Heart left ventricle (tissue), 16 donors: ENCODE results near the gene A2ML1. TPM values are rescaled to one million over a fixed set of nuclear protein-coding genes. Genes with fewer than 3 reads are reported as not detected.

Experiments
- ATAC-seq, 4 donors: fragments of 200-7000 bp; cut with Tn5 transposase; one replicate each; pipeline ENCODE4 v1.9.1; 2020 to 2022; ENCODE audit warnings: moderate library complexity in 4 of 4, mild to moderate bottlenecking in 3 of 4, moderate number of reproducible peaks in 1 of 4
- DNase-seq, 5 donors: peaks; one replicate each; pipeline ENCODE4 v3.0.0-alpha.2; 2020
- H3K27ac ChIP-seq, 12 donors: fragments of 200-600 bp; sonication (generic) in 4 of 12; one replicate each; pipeline versions ENCODE4 v1.5.0 to v1.8.0; 2016 to 2022; ENCODE audit warnings: mild to moderate bottlenecking in 2 of 12
- H3K27me3 ChIP-seq, 9 donors: fragments of 200-600 bp; sonication (generic) in 2 of 9; one replicate each; pipeline versions ENCODE4 v1.5.1 to v1.8.0; 2016 to 2022; ENCODE audit warnings: mild to moderate bottlenecking in 3 of 9
- H3K36me3 ChIP-seq, 9 donors: fragments of 200-600 bp; sonication (generic) in 2 of 9; one replicate each; pipeline versions ENCODE4 v1.5.0 to v1.8.0; 2018 to 2022; ENCODE audit warnings: mild to moderate bottlenecking in 2 of 9
- H3K4me1 ChIP-seq, 12 donors: fragments of 200-600 bp; sonication (generic) in 4 of 12; one replicate each; pipeline versions ENCODE4 v1.5.0 to v1.8.0; 2016 to 2022; ENCODE audit warnings: mild to moderate bottlenecking in 3 of 12
- H3K4me3 ChIP-seq, 12 donors: fragments of 200-600 bp; sonication (generic) in 4 of 12; one replicate each; pipeline versions ENCODE4 v1.5.0 to v1.8.0; 2017 to 2022; ENCODE audit warnings: mild to moderate bottlenecking in 9 of 12, moderate library complexity in 4 of 12
- H3K9me3 ChIP-seq, 12 donors: fragments of 200-600 bp; sonication (generic) in 4 of 12; one replicate each; pipeline versions ENCODE4 v1.5.0 to v1.8.0; 2016 to 2022; ENCODE audit warnings: mild to moderate bottlenecking in 1 of 12
- POLR2A ChIP-seq, 2 donors: fragments of 450-650 bp; IDR thresholded peaks; one replicate each; pipeline ENCODE4 v1.6.1; 2017; ENCODE audit warnings: antibody characterized with exemption in 2 of 2, mild to moderate bottlenecking in 2 of 2, moderate library complexity in 2 of 2
- WGBS, 4 donors: extraction: QIAGEN DNeasy Blood & Tissue Kit in 2 of 4; methylation state at CpG; one replicate each; pipeline versions ENCODE4 v1.1.5 to v1.1.7; 2013 to 2018; 5-methylcytosine and 5-hydroxymethylcytosine counted together
- intact Hi-C, 10 donors: fragments of 100-400 bp; cut with DNase I; formaldehyde crosslinking; loops; one replicate each; pipeline versions ENCODE4 v1.11.1 to v1.14.2; 2022
- polyA plus RNA-seq, 2 donors: library from polyadenylated mRNA; stranded (reverse); fragments of 200-250 nt; gene quantifications; one replicate each; pipeline ENCODE4 v1.2.3, GENCODE V29; 2013
- total RNA-seq, 9 donors: library from RNA; depleted of rRNA in 2 of 9; stranded (reverse); fragments of >200 nt in 2 of 9; fragmentation: NEBNext Ultra II Directional in 3 of 9; extraction: Animal tissue kit (Norgen Biotek cat#: 25700) in 3 of 9; gene quantifications; one replicate each; pipeline versions ENCODE4 v1.1.0 to v1.2.4, GENCODE V29; 2016 to 2023
- TF ChIP-seq, protein P1 (sequence below), 12 donors: fragments of 200-600 bp; sonication (generic) in 4 of 12; IDR thresholded peaks; one replicate each; pipeline versions ENCODE4 v1.5.0 to v1.8.0; 2018 to 2022; ENCODE audit warnings: antibody characterized with exemption in 12 of 12, mild to moderate bottlenecking in 5 of 12
- donor health status: ischemic (EF 13 %, LVEDD 7.1; RV severe dilation, severe dysfunction).
- donor health status: healthy with polysubstance abuse.
- donor health status: DM: no; HTN: yes; CAD: no.
- donor health status: DM: no; HTN: no; CAD: no.
- donor health status: ischemic (EF 25% LVEDD 6.9; RV normal size, moderate dysfunction).
- donor health status: ischemic (EF 25% LVEDD 5.7; RV mildly dilated, moderate dysfunction).
- donor health status: healthy.
- donor health status: DM: yes; HTN: yes; CAD: no.
- donor health status: ischemic (EF 35%, LVEDD 5.7; RV mildly dilated, moderate dysfunction).
- donor health status: nonischemic (EF 11% LVEDD 7.7; RV severe dilation, severe dysfunction).
- donor health status: DM: yes; HTN: yes; CAD: no.
- donor health status: PGD.
- donor health status: ischemic (EF 29% LVEDD 5.4; RV normal size, mild dysfunction).
- donor health status: nonischemic (EF 23%, LVEDD 6.1; RV moderate dilation, normal function).

Gene A2ML1
- total and polyA plus RNA-seq, 11 donors = 0.07 to 0.25 (median 0.08) TPM; not detected in 8

DNA sequence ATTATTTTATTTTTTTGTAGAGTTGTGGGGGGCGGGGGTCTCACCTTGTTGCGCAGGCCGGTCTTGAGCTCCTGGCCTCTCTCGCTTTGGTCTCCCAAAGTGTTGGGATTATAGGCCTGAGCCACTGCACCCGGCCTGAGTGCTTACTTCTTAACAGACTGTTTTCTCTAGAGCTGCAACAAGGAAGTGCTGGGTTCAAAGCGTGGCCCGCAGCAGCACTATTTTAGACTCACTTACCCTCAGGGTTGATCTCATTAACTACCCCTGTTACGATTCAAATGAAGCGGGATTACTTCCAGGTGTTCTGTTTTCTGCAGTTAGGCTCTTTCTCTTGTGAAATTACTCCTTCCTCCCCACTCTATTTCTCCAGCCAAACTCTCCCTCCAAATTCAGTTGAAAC lies 8.7 kb downstream of the A2ML1 start:
- H3K27ac ChIP-seq = no peak overlapping the region
- DNase-seq (no peak), ATAC-seq (no peak)
- H3K4me3 ChIP-seq = no peak overlapping the region
- H3K9me3 ChIP-seq = peaks cover 0 to 6% (median 0%) of the 10 kb centered on the region in 12 donors
- peaks cover 0 to 4% (median 0%) of the 10 kb centered on the region in 9 donors for H3K27me3 ChIP-seq
- no peaks in the 10 kb centered on the region for H3K4me1 ChIP-seq
- TF ChIP-seq, protein P1, sequence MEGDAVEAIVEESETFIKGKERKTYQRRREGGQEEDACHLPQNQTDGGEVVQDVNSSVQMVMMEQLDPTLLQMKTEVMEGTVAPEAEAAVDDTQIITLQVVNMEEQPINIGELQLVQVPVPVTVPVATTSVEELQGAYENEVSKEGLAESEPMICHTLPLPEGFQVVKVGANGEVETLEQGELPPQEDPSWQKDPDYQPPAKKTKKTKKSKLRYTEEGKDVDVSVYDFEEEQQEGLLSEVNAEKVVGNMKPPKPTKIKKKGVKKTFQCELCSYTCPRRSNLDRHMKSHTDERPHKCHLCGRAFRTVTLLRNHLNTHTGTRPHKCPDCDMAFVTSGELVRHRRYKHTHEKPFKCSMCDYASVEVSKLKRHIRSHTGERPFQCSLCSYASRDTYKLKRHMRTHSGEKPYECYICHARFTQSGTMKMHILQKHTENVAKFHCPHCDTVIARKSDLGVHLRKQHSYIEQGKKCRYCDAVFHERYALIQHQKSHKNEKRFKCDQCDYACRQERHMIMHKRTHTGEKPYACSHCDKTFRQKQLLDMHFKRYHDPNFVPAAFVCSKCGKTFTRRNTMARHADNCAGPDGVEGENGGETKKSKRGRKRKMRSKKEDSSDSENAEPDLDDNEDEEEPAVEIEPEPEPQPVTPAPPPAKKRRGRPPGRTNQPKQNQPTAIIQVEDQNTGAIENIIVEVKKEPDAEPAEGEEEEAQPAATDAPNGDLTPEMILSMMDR (IDR thresholded peaks at IDR 0.05) = no peak
- TF ChIP-seq POLR2A (IDR thresholded peaks at IDR 0.05) = no peak
- no peaks in the 10 kb centered on the region for H3K36me3 ChIP-seq
- WGBS, 4 donors = 83 to 92% (median 86%) methylated on average over 9 of the region's 9 CpGs
- intact Hi-C loops = no loop called here

DNA sequence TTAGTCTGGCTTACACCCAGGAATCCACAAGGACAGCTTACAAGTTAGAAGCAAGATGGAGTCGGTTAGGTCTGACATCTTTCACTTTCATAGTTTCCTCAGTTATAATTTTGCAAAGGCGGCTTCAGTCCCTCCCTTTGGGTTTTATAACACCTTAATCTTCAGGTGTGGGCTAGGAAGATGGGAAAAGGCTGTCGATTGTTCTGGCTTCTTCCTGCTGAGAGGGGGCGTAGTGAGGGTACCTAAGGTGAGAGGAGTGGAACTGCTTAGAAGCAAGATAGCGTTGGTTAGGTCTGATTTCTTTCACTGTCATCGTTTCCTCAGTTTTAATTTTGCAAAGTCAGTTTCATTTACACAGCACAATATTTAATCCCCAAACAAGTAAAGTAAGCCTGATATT lies 10.1 kb downstream of the A2ML1 start:
- H3K27me3 ChIP-seq = peaks cover 0 to 4% (median 0%) of the 10 kb centered on the region in 9 donors
- H3K36me3 ChIP-seq = no peaks in the 10 kb centered on the region
- no peak for DNase-seq
- no peak for ATAC-seq
- 75 to 83% (median 77%) methylated on average over 6 of the region's 6 CpGs for WGBS, 4 donors
- no peaks in the 10 kb centered on the region for H3K9me3 ChIP-seq
- H3K27ac ChIP-seq = no peak overlapping the region
- TF ChIP-seq, protein P1 (IDR thresholded peaks at IDR 0.05) = no peak
- TF ChIP-seq POLR2A (IDR thresholded peaks at IDR 0.05) = no peak
- intact Hi-C loops = no loop called here
- H3K4me3 ChIP-seq = no peak overlapping the region
- H3K4me1 ChIP-seq = no peaks in the 10 kb centered on the region

DNA sequence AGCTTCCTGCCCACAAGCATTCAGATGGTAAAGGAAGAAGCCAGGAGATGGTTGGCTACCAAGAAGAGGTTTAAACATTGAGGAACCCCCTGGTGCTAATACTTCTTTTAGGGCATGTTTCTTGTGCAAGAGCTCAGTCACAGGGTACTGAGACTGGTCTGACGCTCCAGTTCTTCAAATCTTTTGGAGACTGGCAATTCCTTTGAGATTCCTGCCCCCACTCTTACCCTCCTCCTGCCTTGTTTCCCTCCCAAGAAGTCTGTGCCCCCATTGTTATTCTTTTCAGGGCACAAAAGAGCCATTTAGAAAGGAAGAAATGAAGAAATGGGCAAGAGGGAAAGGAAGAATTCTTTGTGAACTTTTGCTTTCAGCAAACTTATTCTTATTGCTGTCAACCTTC lies 11.8 kb downstream of the A2ML1 start:
- no peak for ATAC-seq
- H3K4me3 ChIP-seq = no peak overlapping the region
- 48 to 63% (median 58%) methylated on average over 1 of the region's 1 CpG for WGBS, 4 donors

DNA sequence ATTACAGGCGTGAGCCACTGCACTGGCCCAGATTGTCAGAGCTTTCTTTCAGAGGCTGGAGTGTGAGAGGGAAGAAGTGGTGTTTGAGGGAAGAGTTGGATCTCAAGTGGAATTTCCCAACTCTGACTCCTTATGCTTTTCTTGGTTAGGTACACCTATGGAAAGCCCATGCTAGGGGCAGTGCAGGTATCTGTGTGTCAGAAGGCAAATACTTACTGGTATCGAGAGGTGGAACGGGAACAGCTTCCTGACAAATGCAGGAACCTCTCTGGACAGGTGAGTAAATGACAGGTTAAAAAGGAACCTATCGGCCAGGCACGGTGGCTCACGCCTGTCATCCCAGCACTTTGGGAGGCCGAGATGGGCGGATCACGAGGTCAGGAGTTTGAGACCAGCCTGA lies 14.9 kb downstream of the A2ML1 start:
- no peak for DNase-seq
- no peaks in the 10 kb centered on the region for H3K9me3 ChIP-seq
- H3K27me3 ChIP-seq = peaks cover 0 to 4% (median 0%) of the 10 kb centered on the region in 9 donors
- no peak overlapping the region for H3K4me3 ChIP-seq
- intact Hi-C loops = no loop called here
- H3K36me3 ChIP-seq = no peaks in the 10 kb centered on the region
- no peak for ATAC-seq
- TF ChIP-seq, protein P1 (IDR thresholded peaks at IDR 0.05) = no peak
- 83 to 92% (median 90%) methylated on average over 9 of the region's 9 CpGs for WGBS, 4 donors
- no peaks in the 10 kb centered on the region for H3K4me1 ChIP-seq
- no peak overlapping the region for H3K27ac ChIP-seq

More for the DNA sequence above, 11.8 kb downstream of the A2ML1 start:
- intact Hi-C loops = no loop called here
- no peak for DNase-seq
- no peaks in the 10 kb centered on the region for H3K4me1 ChIP-seq
- no peak overlapping the region for H3K27ac ChIP-seq
- TF ChIP-seq, protein P1 (IDR thresholded peaks at IDR 0.05) = no peak
- TF ChIP-seq POLR2A (IDR thresholded peaks at IDR 0.05) = no peak
- no peaks in the 10 kb centered on the region for H3K36me3 ChIP-seq
- H3K27me3 ChIP-seq = peaks cover 0 to 4% (median 0%) of the 10 kb centered on the region in 9 donors
- no peaks in the 10 kb centered on the region for H3K9me3 ChIP-seq
